Peyer's patch (tissue), 4 donors: ENCODE results near the gene GALNT9.

Experiments used
- POLR2A ChIP-seq, 2 donors: fragments of 450-650 bp; IDR thresholded peaks; one replicate each; pipeline ENCODE4 v1.5.1; 2017; ENCODE audit warnings: antibody characterized with exemption in 2 of 2, mild to moderate bottlenecking in 2 of 2, moderate library complexity in 2 of 2
- TF ChIP-seq, protein P1 (sequence below), 6 experiments: fragments of 450-650 bp in 4 of 6; fragments of 200-600 bp in 2 of 6; sonication (generic) in 1 of 6; IDR thresholded peaks; one replicate each; pipeline ENCODE4 v1.5.1; 2017 to 2019; ENCODE audit warnings: antibody characterized with exemption in 6 of 6, mild to moderate bottlenecking in 3 of 6, moderate library complexity in 1 of 6

DNA sequence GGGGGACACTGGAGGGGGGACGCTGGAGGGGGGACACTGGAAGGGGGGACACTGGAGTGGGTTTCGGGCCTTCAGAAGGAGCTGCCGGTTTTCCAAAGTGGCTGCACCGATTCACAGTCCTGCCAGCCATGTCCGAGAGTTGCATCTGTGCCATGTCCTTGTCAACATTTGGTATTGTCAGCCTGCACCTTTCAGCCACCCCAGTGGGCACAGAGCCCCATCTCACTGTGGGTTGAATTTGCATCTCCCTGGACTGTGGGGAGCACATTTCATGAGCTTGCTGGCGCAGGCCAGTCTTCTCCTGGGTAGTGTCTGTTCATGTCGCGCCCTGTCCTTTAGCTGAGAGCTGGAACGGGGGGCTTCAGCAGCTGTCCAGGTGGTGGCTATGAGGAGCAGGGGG, 72.7 kb downstream of the GALNT9 start:
- TF ChIP-seq, protein P1, sequence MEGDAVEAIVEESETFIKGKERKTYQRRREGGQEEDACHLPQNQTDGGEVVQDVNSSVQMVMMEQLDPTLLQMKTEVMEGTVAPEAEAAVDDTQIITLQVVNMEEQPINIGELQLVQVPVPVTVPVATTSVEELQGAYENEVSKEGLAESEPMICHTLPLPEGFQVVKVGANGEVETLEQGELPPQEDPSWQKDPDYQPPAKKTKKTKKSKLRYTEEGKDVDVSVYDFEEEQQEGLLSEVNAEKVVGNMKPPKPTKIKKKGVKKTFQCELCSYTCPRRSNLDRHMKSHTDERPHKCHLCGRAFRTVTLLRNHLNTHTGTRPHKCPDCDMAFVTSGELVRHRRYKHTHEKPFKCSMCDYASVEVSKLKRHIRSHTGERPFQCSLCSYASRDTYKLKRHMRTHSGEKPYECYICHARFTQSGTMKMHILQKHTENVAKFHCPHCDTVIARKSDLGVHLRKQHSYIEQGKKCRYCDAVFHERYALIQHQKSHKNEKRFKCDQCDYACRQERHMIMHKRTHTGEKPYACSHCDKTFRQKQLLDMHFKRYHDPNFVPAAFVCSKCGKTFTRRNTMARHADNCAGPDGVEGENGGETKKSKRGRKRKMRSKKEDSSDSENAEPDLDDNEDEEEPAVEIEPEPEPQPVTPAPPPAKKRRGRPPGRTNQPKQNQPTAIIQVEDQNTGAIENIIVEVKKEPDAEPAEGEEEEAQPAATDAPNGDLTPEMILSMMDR (IDR thresholded peaks at IDR 0.05): no peak
- no peak for TF ChIP-seq POLR2A (IDR thresholded peaks at IDR 0.05)
